Neural progenitor cell (in vitro differentiated cells): Measurements from ENCODE around the gene PWP2. TPM values are rescaled to one million over a fixed set of nuclear protein-coding genes. Genes with fewer than 3 reads are reported as not detected.

Source experiments
- DNase-seq: peaks from one replicate; pipeline ENCODE4 v3.0.0-alpha.2; 2016; ENCODE audit warnings: low spot score
- H2AFZ ChIP-seq: fragments of 200-600 bp; sonication (generic); replicated peaks from 2 replicates; pipeline ENCODE4 v1.6.1; 2016; ENCODE audit warnings: antibody characterized with exemption
- H3F3A ChIP-seq: fragments of 200-600 bp; sonication (generic); 2 replicates; pipeline ENCODE4 v1.6.1; 2016; ENCODE audit warnings: antibody characterized with exemption, low read depth
- H3K27ac ChIP-seq: fragments of 200-600 bp; sonication (generic); 2 replicates; pipeline ENCODE4 v1.5.1; 2016; ENCODE audit warnings: mild to moderate bottlenecking
- H3K27me3 ChIP-seq: fragments of 200-600 bp; sonication (generic); 2 replicates; pipeline ENCODE4 v1.6.1; 2016; ENCODE audit warnings: mild to moderate bottlenecking, moderate library complexity
- H3K36me3 ChIP-seq: fragments of 200-600 bp; sonication (generic); 2 replicates; pipeline ENCODE4 v1.5.1; 2016
- H3K4me1 ChIP-seq: fragments of 200-600 bp; sonication (generic); 2 replicates; pipeline ENCODE4 v1.6.1; 2016; ENCODE audit warnings: mixed run types
- H3K4me2 ChIP-seq: fragments of 200-600 bp; sonication (generic); 2 replicates; pipeline ENCODE4 v1.6.1; 2016
- H3K4me3 ChIP-seq: fragments of 200-600 bp; sonication (generic); 2 replicates; pipeline ENCODE4 v1.5.1; 2016
- H3K79me2 ChIP-seq: fragments of 200-600 bp; sonication (generic); 2 replicates; pipeline ENCODE4 v1.6.1; 2016; ENCODE audit warnings: low read depth
- H3K9ac ChIP-seq: fragments of 200-600 bp; sonication (generic); 2 replicates; pipeline ENCODE4 v1.6.1; 2016
- H3K9me3 ChIP-seq: fragments of 200-600 bp; sonication (generic); 2 replicates; pipeline ENCODE4 v1.5.1; 2016; ENCODE audit warnings: low read depth
- H4K20me1 ChIP-seq: fragments of 200-600 bp; sonication (generic); 2 replicates; pipeline ENCODE4 v1.6.1; 2016; ENCODE audit warnings: low read depth
- H3K27ac Mint-ChIP-seq: 3 replicates; pipeline ENCODE4 v1.8.0; 2021; ENCODE audit warnings: mixed read lengths
- H3K27me3 Mint-ChIP-seq: 2 replicates; pipeline ENCODE4 v1.8.0; 2022; ENCODE audit warnings: low read depth, mild to moderate bottlenecking, inconsistent platforms, moderate library complexity, mixed read lengths; ENCODE audit not compliant: insufficient read depth
- H3K36me3 Mint-ChIP-seq: 3 replicates; pipeline ENCODE4 v1.8.0; 2021; ENCODE audit warnings: mixed read lengths
- H3K4me1 Mint-ChIP-seq: 3 replicates; pipeline ENCODE4 v1.8.0; 2021; ENCODE audit warnings: mixed read lengths
- H3K4me3 Mint-ChIP-seq: 3 replicates; pipeline ENCODE4 v1.8.0; 2021; ENCODE audit warnings: mild to moderate bottlenecking, moderate library complexity, mixed read lengths
- H3K9me3 Mint-ChIP-seq: 3 replicates; pipeline ENCODE4 v1.8.0; 2020; ENCODE audit warnings: mixed read lengths
- CTCF ChIP-seq: fragments of 200-600 bp; sonication (generic); IDR thresholded peaks from 2 replicates; pipeline ENCODE4 v1.5.1; 2017; ENCODE audit warnings: antibody characterized with exemption, mild to moderate bottlenecking
- EZH2 ChIP-seq: fragments of 200-600 bp; sonication (generic); IDR thresholded peaks from 2 replicates; pipeline ENCODE4 v1.6.1; 2017; ENCODE audit warnings: antibody characterized with exemption, mild to moderate bottlenecking, moderate library complexity
- EZH2phosphoT487 ChIP-seq: fragments of 200-600 bp; sonication (generic); IDR thresholded peaks from 2 replicates; pipeline ENCODE4 v1.6.1; 2017; ENCODE audit warnings: antibody characterized with exemption
- total RNA-seq: library from RNA; depleted of rRNA; stranded (reverse); fragments of >200 nt; gene quantifications from 2 replicates; pipeline ENCODE4 v1.2.3, GENCODE V29; 2015; ENCODE audit warnings: low replicate concordance

The PWP2 gene
- total RNA-seq, 1 donor from 2014 or later: 9.8 TPM

- no peaks in the 10 kb centered on the region for H3K9me3 ChIP-seq
- DNase-seq: no peak
- no peaks in the 10 kb centered on the region for H3K27me3 ChIP-seq
- Mint-ChIP-seq H3K27me3 (peaks cover 3% of the 10 kb centered on the region), H3K9me3 (no peaks in the 10 kb centered on the region), H3K4me1 (no peaks in the 10 kb centered on the region), H3K27ac (no peak overlapping the region), H3K36me3 (peaks cover 12% of the 10 kb centered on the region), H3K4me3 (no peak overlapping the region)
- H3K9ac ChIP-seq: no peak overlapping the region
- no peaks in the 10 kb centered on the region for H3F3A ChIP-seq
- no peaks in the 10 kb centered on the region for H3K79me2 ChIP-seq
- no peak overlapping the region for H3K4me2 ChIP-seq
- no peak overlapping the region for H3K27ac ChIP-seq
- no peaks in the 10 kb centered on the region for H3K36me3 ChIP-seq
- no peak for TF ChIP-seq EZH2phosphoT487
- no peak for TF ChIP-seq EZH2
- no peak for TF ChIP-seq CTCF
- H4K20me1 ChIP-seq: no peaks in the 10 kb centered on the region
- no peak overlapping the region for H3K4me3 ChIP-seq
- H2AFZ ChIP-seq: no peak overlapping the region
- no peaks in the 10 kb centered on the region for H3K4me1 ChIP-seq
Measured at GRCh38 chr21:44074315-44074958, 32.8 kb upstream of the PWP2 start.

GRCh38 chr21:44076316-44076715 lies 30.9 kb upstream of the PWP2 start:
- no peak overlapping the region for H3K4me2 ChIP-seq
- H3K4me3 Mint-ChIP-seq: no peak overlapping the region
- no peak overlapping the region for H3K27ac Mint-ChIP-seq
- H3K4me1 ChIP-seq: no peaks in the 10 kb centered on the region
- H3K27me3 Mint-ChIP-seq: no peaks in the 10 kb centered on the region
- H4K20me1 ChIP-seq: no peaks in the 10 kb centered on the region
- peaks cover 13% of the 10 kb centered on the region for H3K36me3 Mint-ChIP-seq
- H2AFZ ChIP-seq: no peak overlapping the region
- H3F3A ChIP-seq: no peaks in the 10 kb centered on the region
- DNase-seq: no peak
- no peak overlapping the region for H3K27ac ChIP-seq
- H3K36me3 ChIP-seq: no peaks in the 10 kb centered on the region
- no peak overlapping the region for H3K9ac ChIP-seq
- no peak overlapping the region for H3K4me3 ChIP-seq
- no peaks in the 10 kb centered on the region for H3K79me2 ChIP-seq
- H3K4me1 Mint-ChIP-seq: no peaks in the 10 kb centered on the region
- no peaks in the 10 kb centered on the region for H3K9me3 ChIP-seq
- no peaks in the 10 kb centered on the region for H3K27me3 ChIP-seq
- H3K9me3 Mint-ChIP-seq: no peaks in the 10 kb centered on the region
- no peak for TF ChIP-seq EZH2
- no peak for TF ChIP-seq CTCF
- no peak for TF ChIP-seq EZH2phosphoT487

- H3K4me3 ChIP-seq: no peak overlapping the region
- no peaks in the 10 kb centered on the region for H4K20me1 ChIP-seq
- H3K9ac ChIP-seq: no peak overlapping the region
- H3K27ac ChIP-seq: no peak overlapping the region
- TF ChIP-seq EZH2phosphoT487: no peak
- TF ChIP-seq CTCF: no peak
- TF ChIP-seq EZH2: no peak
- H3K4me2 ChIP-seq: no peak overlapping the region
- Mint-ChIP-seq H3K9me3 (no peaks in the 10 kb centered on the region), H3K4me3 (no peak overlapping the region), H3K27me3 (peaks cover 2% of the 10 kb centered on the region), H3K36me3 (peaks cover 20% of the 10 kb centered on the region), H3K4me1 (no peaks in the 10 kb centered on the region), H3K27ac (no peak overlapping the region)
- no peaks in the 10 kb centered on the region for H3K9me3 ChIP-seq
- H3K79me2 ChIP-seq: no peaks in the 10 kb centered on the region
- DNase-seq: no peak
- no peaks in the 10 kb centered on the region for H3K4me1 ChIP-seq
- H2AFZ ChIP-seq: no peak overlapping the region
- H3K27me3 ChIP-seq: no peaks in the 10 kb centered on the region
- H3K36me3 ChIP-seq: no peaks in the 10 kb centered on the region
- no peaks in the 10 kb centered on the region for H3F3A ChIP-seq
Measured at GRCh38 chr21:44078411-44078981, 28.7 kb upstream of the PWP2 start.
